ENCODE measurements around the gene FHAD1. TPM values are rescaled to one million over a fixed set of nuclear protein-coding genes. Genes with fewer than 3 reads are reported as not detected.

Gene FHAD1
- total RNA-seq (ENCODE audit: unreplicated experiment) = not detected
- long read RNA-seq = 0 reads

DNA sequence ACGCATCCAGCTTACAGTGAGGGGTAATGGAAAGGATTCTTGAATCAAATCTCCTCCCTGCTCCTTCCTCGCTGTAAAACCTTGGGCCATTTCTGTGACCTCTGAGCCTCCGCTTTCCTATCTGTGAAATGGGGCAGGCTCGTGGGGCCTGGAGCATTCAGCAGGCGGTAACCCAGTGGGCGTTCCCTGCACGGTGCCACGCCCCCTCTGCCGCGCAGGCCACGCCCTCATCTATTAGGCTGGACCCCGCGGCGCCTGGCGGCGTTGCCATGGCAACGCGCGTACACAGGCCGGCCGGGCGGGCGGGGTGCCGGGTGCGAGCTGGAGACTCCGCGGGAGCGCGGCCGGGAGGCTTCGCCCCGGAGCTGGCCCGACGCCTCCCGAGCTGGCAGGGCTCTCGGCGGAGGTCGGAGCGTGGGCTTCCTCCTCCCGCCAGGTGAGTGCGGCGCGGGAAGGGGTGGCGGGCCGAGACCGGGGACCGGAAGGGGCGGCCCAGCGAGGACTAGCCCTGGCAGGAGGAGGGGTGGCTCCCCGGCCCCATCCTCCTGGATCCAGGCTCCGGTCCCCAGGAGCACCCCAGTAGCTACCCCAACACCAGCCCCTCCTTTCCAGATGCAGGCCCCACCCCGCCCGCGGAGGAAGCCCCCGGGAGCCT is at the start of gene FHAD1:
TSS of gene FHAD1 (plus strand) at position 264 of the 655 bp plus-strand sequence. CDS start 4,562 bp downstream, outside the sequence.
- Mint-ChIP-seq H3K4me3 (ENCODE audit: unreplicated experiment) (peak within 1 kb of the TSS; percentile 86), H3K36me3 (ENCODE audit: unreplicated experiment) (no peaks in the 10 kb centered on the region), H3K9me3 (ENCODE audit: unreplicated experiment) (peaks cover 5% of the 10 kb centered on the region), H3K27ac (ENCODE audit: unreplicated experiment) (no peak within 1 kb of the TSS), H3K27me3 (ENCODE audit: unreplicated experiment) (peaks cover 14% of the 10 kb centered on the region), H3K4me1 (ENCODE audit: low read depth, unreplicated experiment) (peaks cover 4% of the 10 kb centered on the region)
- peak; percentile 75 for DNase-seq
- TF ChIP-seq, protein P1, sequence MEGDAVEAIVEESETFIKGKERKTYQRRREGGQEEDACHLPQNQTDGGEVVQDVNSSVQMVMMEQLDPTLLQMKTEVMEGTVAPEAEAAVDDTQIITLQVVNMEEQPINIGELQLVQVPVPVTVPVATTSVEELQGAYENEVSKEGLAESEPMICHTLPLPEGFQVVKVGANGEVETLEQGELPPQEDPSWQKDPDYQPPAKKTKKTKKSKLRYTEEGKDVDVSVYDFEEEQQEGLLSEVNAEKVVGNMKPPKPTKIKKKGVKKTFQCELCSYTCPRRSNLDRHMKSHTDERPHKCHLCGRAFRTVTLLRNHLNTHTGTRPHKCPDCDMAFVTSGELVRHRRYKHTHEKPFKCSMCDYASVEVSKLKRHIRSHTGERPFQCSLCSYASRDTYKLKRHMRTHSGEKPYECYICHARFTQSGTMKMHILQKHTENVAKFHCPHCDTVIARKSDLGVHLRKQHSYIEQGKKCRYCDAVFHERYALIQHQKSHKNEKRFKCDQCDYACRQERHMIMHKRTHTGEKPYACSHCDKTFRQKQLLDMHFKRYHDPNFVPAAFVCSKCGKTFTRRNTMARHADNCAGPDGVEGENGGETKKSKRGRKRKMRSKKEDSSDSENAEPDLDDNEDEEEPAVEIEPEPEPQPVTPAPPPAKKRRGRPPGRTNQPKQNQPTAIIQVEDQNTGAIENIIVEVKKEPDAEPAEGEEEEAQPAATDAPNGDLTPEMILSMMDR (IDR thresholded peaks at IDR 0.05; ENCODE audit: partially characterized antibody, unreplicated experiment) = no peak

DNA sequence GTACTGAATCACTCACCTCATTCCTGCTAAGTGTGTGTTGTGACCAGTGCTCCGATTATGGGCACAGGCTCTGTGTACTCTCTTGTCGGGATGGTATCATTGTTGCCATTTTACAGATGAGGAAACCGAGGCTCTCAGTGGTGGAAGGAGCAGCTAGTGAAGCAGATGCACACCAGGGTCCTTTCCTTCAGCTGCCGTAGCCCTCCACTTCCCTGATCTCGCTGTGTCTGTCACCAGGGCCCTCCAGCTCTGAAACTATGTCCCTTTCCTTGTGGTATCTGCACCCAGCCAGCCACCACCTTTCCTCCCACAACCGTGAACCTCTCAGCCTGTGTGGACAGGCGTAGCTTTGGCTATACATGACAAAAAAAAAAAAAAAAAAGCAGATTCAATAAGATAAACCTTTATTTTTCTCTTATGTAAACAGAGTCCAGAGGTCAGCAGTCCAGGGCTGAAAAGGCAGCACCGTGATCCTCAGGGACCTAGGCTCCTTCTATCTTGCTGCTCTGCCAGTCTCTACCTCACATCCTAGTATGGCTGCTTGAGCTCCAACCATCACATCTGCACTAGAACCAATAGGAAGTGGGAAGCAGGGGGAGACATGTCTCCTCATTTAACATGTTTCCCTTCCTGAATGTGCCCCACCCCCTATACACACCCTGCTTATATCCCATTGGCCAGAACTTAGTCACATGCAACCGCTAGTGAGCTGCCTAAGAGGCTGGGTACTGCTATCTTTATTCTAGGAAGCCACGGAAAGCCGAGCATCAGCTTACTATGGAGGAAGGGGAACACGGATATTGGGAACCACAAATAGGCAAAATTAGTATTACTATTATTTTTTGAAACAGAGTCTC is 49.2 kb upstream of the FHAD1 start:
- Mint-ChIP-seq H3K27me3 (ENCODE audit: unreplicated experiment) (peaks cover 2% of the 10 kb centered on the region), H3K4me1 (ENCODE audit: low read depth, unreplicated experiment) (no peaks in the 10 kb centered on the region), H3K27ac (ENCODE audit: unreplicated experiment) (no peak overlapping the region), H3K36me3 (ENCODE audit: unreplicated experiment) (peaks cover 5% of the 10 kb centered on the region), H3K9me3 (ENCODE audit: unreplicated experiment) (peaks cover 7% of the 10 kb centered on the region), H3K4me3 (ENCODE audit: unreplicated experiment) (no peak overlapping the region)
- no peak for DNase-seq
- TF ChIP-seq, protein P1 (IDR thresholded peaks at IDR 0.05; ENCODE audit: partially characterized antibody, unreplicated experiment) = no peak

DNA sequence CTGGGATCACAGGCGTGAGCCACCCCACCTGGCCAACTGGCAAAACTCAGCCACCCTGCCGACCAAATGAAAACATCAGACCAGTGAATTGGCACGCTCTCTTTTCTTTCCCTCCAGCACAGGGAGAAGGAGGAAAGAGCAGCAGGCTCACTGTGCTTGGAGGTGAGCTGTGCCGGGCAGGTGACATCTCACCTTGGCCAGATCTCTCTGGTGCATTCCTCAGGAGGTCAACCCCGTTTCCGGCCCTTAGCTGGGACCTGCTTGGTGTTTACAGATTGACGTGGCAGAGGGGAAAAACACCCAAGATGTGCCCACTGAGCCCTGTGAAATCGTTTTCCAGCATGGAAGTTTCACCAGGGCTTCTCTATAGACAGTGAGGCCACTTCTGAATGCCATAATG is 48.3 kb upstream of the FHAD1 start:
- H3K36me3 Mint-ChIP-seq (ENCODE audit: unreplicated experiment) = peaks cover 6% of the 10 kb centered on the region
- no peak overlapping the region for H3K4me3 Mint-ChIP-seq (ENCODE audit: unreplicated experiment)
- H3K27ac Mint-ChIP-seq (ENCODE audit: unreplicated experiment) = no peak overlapping the region
- peaks cover 2% of the 10 kb centered on the region for H3K27me3 Mint-ChIP-seq (ENCODE audit: unreplicated experiment)
- DNase-seq = no peak
- TF ChIP-seq, protein P1 (IDR thresholded peaks at IDR 0.05; ENCODE audit: partially characterized antibody, unreplicated experiment) = no peak
- peaks cover 9% of the 10 kb centered on the region for H3K9me3 Mint-ChIP-seq (ENCODE audit: unreplicated experiment)
- H3K4me1 Mint-ChIP-seq (ENCODE audit: low read depth, unreplicated experiment) = no peaks in the 10 kb centered on the region

DNA sequence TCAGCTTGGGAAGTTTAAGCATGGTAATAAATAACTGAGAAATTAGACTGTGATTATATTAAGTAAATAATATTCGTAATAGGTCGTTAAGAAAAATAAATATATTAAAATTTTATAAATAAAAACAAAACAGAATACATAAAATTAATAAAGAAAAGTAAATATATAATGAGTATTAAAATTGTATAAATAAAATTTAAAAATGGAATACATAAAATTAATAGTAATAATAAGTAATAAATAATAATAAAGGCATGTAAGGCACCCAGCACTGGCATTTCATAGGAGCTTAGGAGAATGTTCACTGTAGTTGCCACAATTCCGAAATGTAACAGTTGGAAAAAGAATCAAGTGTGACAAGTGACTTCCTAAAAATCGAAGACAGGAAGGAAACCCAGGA is 45.8 kb upstream of the FHAD1 start:
- peaks cover 3% of the 10 kb centered on the region for H3K4me1 Mint-ChIP-seq (ENCODE audit: low read depth, unreplicated experiment)
- peaks cover 6% of the 10 kb centered on the region for H3K36me3 Mint-ChIP-seq (ENCODE audit: unreplicated experiment)
- peaks cover 1% of the 10 kb centered on the region for H3K27me3 Mint-ChIP-seq (ENCODE audit: unreplicated experiment)
- H3K4me3 Mint-ChIP-seq (ENCODE audit: unreplicated experiment) = no peak overlapping the region
- peaks cover 9% of the 10 kb centered on the region for H3K9me3 Mint-ChIP-seq (ENCODE audit: unreplicated experiment)
- no peak for DNase-seq
- H3K27ac Mint-ChIP-seq (ENCODE audit: unreplicated experiment) = no peak overlapping the region
- TF ChIP-seq, protein P1 (IDR thresholded peaks at IDR 0.05; ENCODE audit: partially characterized antibody, unreplicated experiment) = no peak

All from glutamatergic neuron (in vitro differentiated cells).